Measurements from ENCODE around the gene ROS1.
"Not testable (repeated sequence)": the region's sequence is repeated elsewhere in the genome, so short reads cannot be mapped to it uniquely, and the experiment has no call there.

Gene ROS1

DNA sequence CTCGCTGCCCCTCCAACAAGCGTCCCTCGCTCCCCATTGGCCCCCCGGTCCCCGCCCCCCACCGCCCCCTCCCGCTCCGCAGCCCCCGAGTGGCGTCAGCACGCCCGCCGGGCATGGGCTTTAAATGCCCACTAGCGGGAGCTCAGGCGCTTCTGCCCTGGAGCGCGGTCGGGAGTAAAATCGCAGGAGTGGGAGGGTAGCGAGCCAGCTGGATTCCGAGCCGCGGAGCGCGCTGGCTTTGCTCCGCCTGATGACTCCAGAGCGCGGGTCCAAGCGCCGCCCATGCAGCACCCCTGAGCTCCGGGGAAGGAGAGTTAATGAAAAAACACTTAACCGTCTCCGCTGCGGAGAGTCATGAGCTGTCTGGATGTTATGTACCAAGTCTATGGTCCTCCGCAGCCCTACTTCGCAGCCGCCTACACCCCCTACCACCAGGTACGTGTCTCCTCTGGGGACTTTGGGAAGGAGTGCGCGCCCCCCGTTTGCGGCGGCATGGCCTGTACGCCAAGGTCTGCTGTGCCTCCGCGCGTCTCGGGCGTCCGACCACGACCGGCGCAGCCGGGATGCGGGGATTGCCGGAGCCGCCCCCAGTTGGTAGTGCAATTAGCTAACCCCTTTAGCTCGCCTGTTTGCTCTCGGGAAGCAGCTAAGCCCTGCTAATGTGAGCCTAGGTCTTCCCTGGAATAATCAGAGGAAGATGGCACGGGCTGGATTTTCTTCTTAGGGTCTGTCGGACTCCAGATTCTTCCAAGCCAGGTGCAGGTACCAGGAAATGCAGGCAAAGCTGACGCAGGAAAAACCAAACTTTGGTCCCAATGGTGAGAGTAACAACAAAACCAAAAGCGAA, 160.1 kb downstream of the ROS1 start, which contains the start of gene VGLL2:
VGLL2 (plus strand) TSS at position 149 of the 847 bp plus-strand sequence; CDS start at position 355, 206 bp downstream.
- DNase-seq: no peak

DNA sequence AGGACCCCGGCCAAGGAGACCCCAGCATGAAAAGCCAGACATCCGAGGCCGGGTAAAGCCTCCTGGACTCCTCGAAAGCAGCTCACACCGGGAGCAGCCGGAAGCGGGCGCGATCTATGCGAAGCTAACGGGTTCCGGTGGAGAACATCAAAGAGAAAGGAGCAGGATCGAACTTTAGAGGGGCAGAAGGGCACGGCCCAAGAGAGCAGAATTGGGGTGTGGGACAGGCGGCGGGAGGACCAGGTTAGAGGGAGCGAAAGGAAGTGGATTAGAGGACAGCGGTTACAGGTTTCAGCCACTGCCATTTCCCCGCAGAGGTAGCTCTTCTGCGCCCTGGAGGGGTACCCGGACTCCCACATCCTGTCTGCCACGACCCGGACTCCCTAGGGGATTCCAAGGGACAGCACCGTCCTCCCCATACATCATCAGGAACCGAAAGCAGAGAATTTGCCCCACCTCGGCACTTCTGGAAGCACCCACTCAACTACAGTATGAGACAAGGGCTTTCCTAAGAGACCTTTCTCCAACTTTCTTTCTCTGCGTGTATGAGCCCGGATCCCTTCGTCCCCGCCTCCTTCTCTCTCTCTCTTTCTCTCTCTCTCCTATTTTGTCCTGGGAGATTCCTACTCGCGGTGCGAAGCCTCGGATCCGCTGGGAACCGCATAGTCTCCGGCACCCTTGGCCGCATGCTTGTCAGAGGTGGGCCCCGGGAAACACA, 160.9 kb downstream of the ROS1 start:
- no peak for DNase-seq

- DNase-seq: no peak
Measured at GRCh38 chr6:117264369-117264691, 161.4 kb downstream of the ROS1 start.

- DNase-seq: no peak
Measured at GRCh38 chr6:117263353-117263927, 162.3 kb downstream of the ROS1 start.

DNA sequence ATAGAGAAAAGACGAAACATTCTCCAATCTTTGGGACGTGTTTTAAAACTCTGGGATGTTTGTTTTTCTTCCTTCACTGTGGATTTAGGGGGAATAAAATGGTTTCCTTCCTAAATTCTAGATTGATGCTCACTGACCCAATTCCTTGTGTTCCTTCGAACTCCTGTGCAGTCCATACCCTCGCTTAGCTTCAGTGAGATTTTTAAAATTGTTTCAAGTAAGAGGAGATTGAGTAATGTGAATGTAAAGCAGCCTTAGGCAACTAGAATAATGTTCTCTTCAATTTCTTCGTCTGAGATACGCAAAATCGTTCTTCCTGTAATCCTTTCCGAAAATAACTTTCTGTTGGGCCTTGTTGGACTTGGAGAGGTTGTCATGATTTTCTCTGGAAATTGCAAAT, 162.9 kb downstream of the ROS1 start:
- no peak for DNase-seq

- DNase-seq: no peak
Measured at GRCh38 chr6:117253785-117254184, 172.0 kb downstream of the ROS1 start.

GRCh38 chr6:117244979-117245378, 180.8 kb downstream of the ROS1 start:
- DNase-seq: not testable (repeated sequence)

GRCh38 chr6:117244571-117244970, 181.2 kb downstream of the ROS1 start:
- not testable (repeated sequence) for DNase-seq

All from activated naive CD4-positive, alpha-beta T cell (primary cell).